RWPE1 (cell line): ENCODE results near the gene C3orf52.

Experiments used
- CTCF ChIA-PET: fragments of 350-600 bp; sonication (Branson Sonifier 250); formaldehyde crosslinking; extraction: SDS; loops from one replicate; lab custom pipeline; 2021; lab: Yijun Ruan, JAX
- POLR2A ChIA-PET: fragments of 400-600 bp; formaldehyde crosslinking; extraction: SDS; loops from one replicate; lab custom pipeline; 2020; ENCODE audit warnings: antibody characterized with exemption; ENCODE audit not compliant: low non-redundant PET; lab: Yijun Ruan, JAX
- DNase-seq: peaks from one replicate; pipeline ENCODE4 v3.0.0; 2012; ENCODE audit warnings: low spot score
- H3K27ac ChIP-seq: fragments of 450-650 bp; 2 replicates; pipeline ENCODE4 v1.5.1; 2017
- CTCF ChIP-seq: fragments of 450-650 bp; conservative IDR thresholded peaks from 2 replicates; pipeline ENCODE4 v1.5.1; 2017; ENCODE audit warnings: low read depth, mild to moderate bottlenecking

C3orf52 gene

DNA sequence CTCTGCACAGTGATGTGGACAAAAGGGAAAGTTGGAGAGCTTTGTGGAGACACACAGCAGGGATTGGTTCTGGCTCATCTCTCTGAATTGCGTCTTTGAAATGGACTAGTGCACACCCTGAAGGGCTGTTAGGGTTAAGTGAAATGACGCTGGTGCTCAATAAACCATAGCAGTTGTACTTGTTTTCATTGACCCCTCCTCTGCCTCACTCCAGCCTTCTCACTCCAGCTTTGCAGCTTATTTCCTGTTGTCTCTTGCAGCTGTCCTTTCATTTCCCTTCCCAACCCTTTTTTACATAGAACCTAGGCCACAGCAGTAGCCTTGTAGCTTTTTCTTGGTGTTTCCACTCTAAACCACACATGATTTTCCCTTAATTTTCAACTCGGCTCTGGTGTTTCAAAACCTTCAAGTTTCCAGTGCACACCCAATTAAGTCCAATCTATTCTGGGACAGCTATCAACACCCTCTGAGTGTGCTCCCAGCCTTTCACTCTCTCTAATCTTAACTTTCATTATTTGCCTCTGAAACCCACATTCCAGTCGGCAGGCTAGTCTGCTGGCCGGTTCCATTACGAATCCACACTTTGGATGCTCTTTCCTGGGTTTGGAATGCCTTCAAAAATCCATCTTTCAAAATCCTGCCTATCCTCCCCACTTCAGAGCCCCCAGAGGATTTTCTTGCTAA is 6.4 kb downstream of the C3orf52 start:
- CTCF ChIA-PET, result interaction anchor here (0.5 kb wide), 1 partner anchor 42 kb away, joined by 3 read pairs; no protein-coding TSS in a partner anchor
- no peak for TF ChIP-seq CTCF
- POLR2A ChIA-PET, result no interaction called here
- H3K27ac ChIP-seq, result no peak overlapping the region
- no peak for DNase-seq

DNA sequence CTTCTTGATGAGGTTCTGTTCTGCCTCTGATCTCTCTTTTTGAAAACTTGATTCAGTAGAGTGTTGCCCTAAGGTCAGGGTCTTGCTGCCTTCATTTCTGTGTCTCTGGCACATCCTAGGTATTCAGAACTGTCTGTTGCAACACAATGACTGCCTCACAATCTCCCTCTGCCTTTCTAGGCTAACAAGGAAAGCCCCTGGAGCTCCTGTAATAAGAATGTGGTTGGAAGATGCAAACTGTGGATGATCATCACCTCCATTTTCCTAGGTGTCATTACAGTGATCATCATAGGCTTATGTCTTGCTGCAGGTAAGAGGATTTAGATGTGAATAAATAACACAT is 7.0 kb downstream of the C3orf52 start:
- no peak for TF ChIP-seq CTCF
- ChIA-PET POLR2A (no interaction called here), CTCF (interaction anchor here (0.5 kb wide), 1 partner anchor 43 kb away, joined by 3 read pairs; no protein-coding TSS in a partner anchor)
- no peak for DNase-seq
- no peak overlapping the region for H3K27ac ChIP-seq

GRCh38 chr3:112095731-112096130 is 9.5 kb downstream of the C3orf52 start:
- no peak for DNase-seq
- ChIA-PET POLR2A (interaction anchor here (0.6 kb wide), 1 partner anchor 16 kb away, joined by 4 read pairs; no protein-coding TSS in a partner anchor), CTCF (interaction anchor here (0.7 kb wide), 1 partner anchor 397 kb away, joined by 3 read pairs; no protein-coding TSS in a partner anchor)
- H3K27ac ChIP-seq, result no peak overlapping the region
- no peak for TF ChIP-seq CTCF

GRCh38 chr3:112096176-112096575 is 10.0 kb downstream of the C3orf52 start:
- no peak overlapping the region for H3K27ac ChIP-seq
- no peak for DNase-seq
- TF ChIP-seq CTCF, result no peak
- ChIA-PET POLR2A (no interaction called here), CTCF (interaction anchor here (0.7 kb wide), 1 partner anchor 397 kb away, joined by 3 read pairs; no protein-coding TSS in a partner anchor)

- H3K27ac ChIP-seq, result no peak overlapping the region
- peak; percentile 91 for DNase-seq
- POLR2A ChIA-PET, result no interaction called here
- CTCF ChIA-PET, result interaction anchor here (0.6 to 0.9 kb wide), 2 partner anchors 12 to 26 kb away, joined by 3 to 4 read pairs; no protein-coding TSS in a partner anchor
- no peak for TF ChIP-seq CTCF
These were observed 11.2 kb downstream of the C3orf52 start for GRCh38 chr3:112097378-112097777.

- DNase-seq, result peak; percentile 83
- ChIA-PET POLR2A (no interaction called here), CTCF (no interaction called here)
- TF ChIP-seq CTCF, result no peak
- peak overlapping the region; percentile 49; the same call in 1 of the 2 replicates for H3K27ac ChIP-seq
These were observed 15.7 kb downstream of the C3orf52 start for GRCh38 chr3:112101916-112102315.
